ENCODE measurements around the gene GABRA4. TPM values are rescaled to one million over a fixed set of nuclear protein-coding genes. Genes with fewer than 3 reads are reported as not detected.
A peak's percentile ranks its signal among the peaks of the same experiment; 100 is the strongest.

GABRA4 gene
- total RNA-seq, 1 donor from 2014 or later, result 0.13 TPM

DNA sequence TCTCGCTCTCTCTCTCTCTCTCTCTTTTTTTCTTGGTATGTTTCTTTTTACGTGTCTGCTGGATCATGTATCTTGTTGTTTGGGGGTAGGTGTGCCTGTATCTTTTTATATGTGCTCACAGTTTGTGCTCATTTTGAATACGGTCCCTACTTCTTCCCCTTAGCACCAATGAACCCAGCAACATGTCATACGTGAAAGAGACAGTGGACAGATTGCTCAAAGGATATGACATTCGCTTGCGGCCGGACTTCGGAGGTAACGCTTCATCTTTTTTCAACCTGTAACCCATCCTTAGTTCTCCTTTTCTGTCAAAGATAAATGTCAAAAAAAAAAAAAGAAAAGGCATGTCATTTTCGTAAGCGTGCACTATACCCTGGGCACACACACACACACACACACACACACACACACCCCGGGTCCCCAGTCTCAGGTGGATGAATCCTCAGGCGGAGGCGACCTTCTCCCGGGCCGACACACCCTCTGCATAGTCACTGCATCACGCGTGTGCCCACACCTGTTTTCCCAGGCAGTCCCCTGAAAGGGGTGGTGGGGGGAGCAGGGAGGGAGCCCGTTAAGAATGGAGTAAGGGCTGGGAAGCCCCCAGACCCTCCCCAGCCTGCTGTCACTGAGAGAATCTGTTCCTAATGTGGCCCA lies 38.5 kb upstream of the GABRA4 start:
- Mint-ChIP-seq H3K4me1 (ENCODE audit: unreplicated experiment) (peaks cover 4% of the 10 kb centered on the region), H3K27ac (ENCODE audit: unreplicated experiment) (no peak overlapping the region), H3K27me3 (ENCODE audit: unreplicated experiment) (peaks cover 11% of the 10 kb centered on the region), H3K9me3 (ENCODE audit: unreplicated experiment) (no peaks in the 10 kb centered on the region), H3K4me3 (ENCODE audit: unreplicated experiment) (peak overlapping the region; percentile 90), H3K36me3 (ENCODE audit: low read depth, unreplicated experiment) (no peaks in the 10 kb centered on the region)
- no peak for TF ChIP-seq CTCF (IDR thresholded peaks at IDR 0.05; ENCODE audit: unreplicated experiment)
- no peak for DNase-seq (ENCODE audit: low spot score)

DNA sequence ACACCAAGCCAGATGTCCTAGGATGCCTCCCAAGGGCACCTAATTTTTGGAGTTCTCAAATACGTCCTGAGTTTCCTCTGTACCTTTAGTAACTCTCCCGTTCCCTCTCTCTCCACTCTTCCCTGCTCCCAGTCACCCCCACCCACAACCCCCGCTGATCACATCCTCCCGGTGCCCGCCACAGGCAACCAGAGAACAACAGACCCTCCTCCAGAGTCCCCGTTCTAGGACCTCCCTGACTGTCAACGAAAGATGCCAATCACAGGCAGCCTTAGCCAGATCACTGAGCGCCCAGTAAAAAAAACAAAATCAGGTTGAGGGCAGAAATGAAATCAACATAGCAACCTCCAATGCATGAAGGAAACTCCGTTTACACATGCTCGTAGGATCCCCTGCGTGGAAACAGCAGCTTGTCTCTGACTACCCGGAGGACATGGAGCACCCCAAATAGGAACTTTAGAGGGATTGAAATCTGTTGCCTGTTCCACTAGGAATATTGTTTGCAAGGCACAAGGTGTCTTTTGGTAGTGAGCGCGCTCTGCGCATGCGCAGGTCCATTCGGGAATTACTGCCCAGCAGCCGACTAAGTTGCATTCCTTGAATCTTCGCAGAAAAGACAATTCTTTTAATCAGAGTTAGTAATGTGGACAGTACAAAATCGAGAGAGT lies 37.8 kb upstream of the GABRA4 start, which contains the start of gene GABRB1:
GABRB1 (plus strand) TSS at position 557 of the 668 bp plus-strand sequence.
- Mint-ChIP-seq H3K27ac (ENCODE audit: unreplicated experiment) (no peak within 1 kb of the TSS), H3K27me3 (ENCODE audit: unreplicated experiment) (peaks cover 11% of the 10 kb centered on the region), H3K4me1 (ENCODE audit: unreplicated experiment) (peaks cover 4% of the 10 kb centered on the region)

GRCh38 chr4:47017494-47017893 lies 24.1 kb upstream of the GABRA4 start:
- Mint-ChIP-seq H3K4me1 (ENCODE audit: unreplicated experiment) (no peaks in the 10 kb centered on the region), H3K27ac (ENCODE audit: unreplicated experiment) (no peak overlapping the region), H3K9me3 (ENCODE audit: unreplicated experiment) (no peaks in the 10 kb centered on the region), H3K4me3 (ENCODE audit: unreplicated experiment) (no peak overlapping the region), H3K27me3 (ENCODE audit: unreplicated experiment) (peaks cover 1% of the 10 kb centered on the region), H3K36me3 (ENCODE audit: low read depth, unreplicated experiment) (no peaks in the 10 kb centered on the region)
- DNase-seq (ENCODE audit: low spot score), result no peak
- TF ChIP-seq CTCF (IDR thresholded peaks at IDR 0.05; ENCODE audit: unreplicated experiment), result no peak

More for the DNA sequence above, 37.8 kb upstream of the GABRA4 start, which contains the start of gene GABRB1:
- Mint-ChIP-seq H3K36me3 (ENCODE audit: low read depth, unreplicated experiment) (no peaks in the 10 kb centered on the region), H3K4me3 (ENCODE audit: unreplicated experiment) (peak within 1 kb of the TSS; percentile 90), H3K9me3 (ENCODE audit: unreplicated experiment) (no peaks in the 10 kb centered on the region)
- DNase-seq (ENCODE audit: low spot score), result peak; percentile 63
- TF ChIP-seq CTCF (IDR thresholded peaks at IDR 0.05; ENCODE audit: unreplicated experiment), result no peak

GRCh38 chr4:47017081-47017480 lies 23.7 kb upstream of the GABRA4 start:
- Mint-ChIP-seq H3K27ac (ENCODE audit: unreplicated experiment) (no peak overlapping the region), H3K4me1 (ENCODE audit: unreplicated experiment) (no peaks in the 10 kb centered on the region), H3K9me3 (ENCODE audit: unreplicated experiment) (no peaks in the 10 kb centered on the region), H3K4me3 (ENCODE audit: unreplicated experiment) (no peak overlapping the region), H3K27me3 (ENCODE audit: unreplicated experiment) (peaks cover 1% of the 10 kb centered on the region), H3K36me3 (ENCODE audit: low read depth, unreplicated experiment) (no peaks in the 10 kb centered on the region)
- no peak for TF ChIP-seq CTCF (IDR thresholded peaks at IDR 0.05; ENCODE audit: unreplicated experiment)
- DNase-seq (ENCODE audit: low spot score), result no peak

GRCh38 chr4:47013373-47013772 lies 20.0 kb upstream of the GABRA4 start:
- H3K27me3 Mint-ChIP-seq (ENCODE audit: unreplicated experiment), result peaks cover 4% of the 10 kb centered on the region
- no peak for DNase-seq (ENCODE audit: low spot score)
- H3K4me3 Mint-ChIP-seq (ENCODE audit: unreplicated experiment), result no peak overlapping the region
- H3K4me1 Mint-ChIP-seq (ENCODE audit: unreplicated experiment), result peaks cover 2% of the 10 kb centered on the region
- no peak overlapping the region for H3K27ac Mint-ChIP-seq (ENCODE audit: unreplicated experiment)
- H3K9me3 Mint-ChIP-seq (ENCODE audit: unreplicated experiment), result no peaks in the 10 kb centered on the region
- no peak for TF ChIP-seq CTCF (IDR thresholded peaks at IDR 0.05; ENCODE audit: unreplicated experiment)
- no peaks in the 10 kb centered on the region for H3K36me3 Mint-ChIP-seq (ENCODE audit: low read depth, unreplicated experiment)

All from endothelial cell (in vitro differentiated cells).